ENCODE results near the gene STAC2.

DNA sequence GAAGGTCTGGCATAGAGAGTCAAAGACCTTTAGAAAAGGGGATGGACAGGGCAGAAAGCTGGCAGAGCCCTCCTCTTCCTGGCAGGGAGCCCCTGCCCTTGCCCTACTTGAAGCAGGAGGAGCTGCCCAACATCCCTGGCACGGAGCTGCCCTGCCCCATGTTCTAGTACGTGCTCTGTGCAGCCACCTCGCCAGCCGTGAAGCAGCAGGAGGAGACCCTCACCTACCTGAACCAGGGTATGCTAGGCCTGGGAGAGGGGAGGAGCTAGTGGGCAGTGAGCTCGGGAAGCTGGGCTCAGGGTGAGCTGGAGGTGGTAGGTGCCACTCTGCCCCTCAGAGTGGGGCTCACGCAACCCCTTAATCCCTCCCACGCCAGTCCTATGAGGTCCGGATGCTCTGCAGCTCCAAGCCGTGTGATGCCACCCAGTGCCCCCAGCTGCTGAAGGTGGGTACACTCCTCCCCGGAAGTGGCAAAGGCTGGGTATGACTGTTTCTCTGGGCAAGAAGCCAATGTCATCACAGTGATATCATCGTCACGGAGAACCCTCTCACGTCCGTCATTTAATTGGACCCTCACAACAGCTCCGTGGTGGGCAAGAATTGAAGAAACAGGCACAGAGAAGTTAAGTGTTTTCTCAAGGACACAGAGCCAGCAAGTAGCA lies 12.7 kb upstream of the STAC2 start:
- no peak for TF ChIP-seq EZH2phosphoT487 (conservative IDR thresholded peaks at IDR 0.05; ENCODE audit: low read length)
- TF ChIP-seq, protein P1, sequence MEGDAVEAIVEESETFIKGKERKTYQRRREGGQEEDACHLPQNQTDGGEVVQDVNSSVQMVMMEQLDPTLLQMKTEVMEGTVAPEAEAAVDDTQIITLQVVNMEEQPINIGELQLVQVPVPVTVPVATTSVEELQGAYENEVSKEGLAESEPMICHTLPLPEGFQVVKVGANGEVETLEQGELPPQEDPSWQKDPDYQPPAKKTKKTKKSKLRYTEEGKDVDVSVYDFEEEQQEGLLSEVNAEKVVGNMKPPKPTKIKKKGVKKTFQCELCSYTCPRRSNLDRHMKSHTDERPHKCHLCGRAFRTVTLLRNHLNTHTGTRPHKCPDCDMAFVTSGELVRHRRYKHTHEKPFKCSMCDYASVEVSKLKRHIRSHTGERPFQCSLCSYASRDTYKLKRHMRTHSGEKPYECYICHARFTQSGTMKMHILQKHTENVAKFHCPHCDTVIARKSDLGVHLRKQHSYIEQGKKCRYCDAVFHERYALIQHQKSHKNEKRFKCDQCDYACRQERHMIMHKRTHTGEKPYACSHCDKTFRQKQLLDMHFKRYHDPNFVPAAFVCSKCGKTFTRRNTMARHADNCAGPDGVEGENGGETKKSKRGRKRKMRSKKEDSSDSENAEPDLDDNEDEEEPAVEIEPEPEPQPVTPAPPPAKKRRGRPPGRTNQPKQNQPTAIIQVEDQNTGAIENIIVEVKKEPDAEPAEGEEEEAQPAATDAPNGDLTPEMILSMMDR (IDR thresholded peaks at IDR 0.05; ENCODE audit: insufficient read depth, low read length, poor library complexity, severe bottlenecking) = no peak
